Omental fat pad (tissue), 4 donors: Measurements from ENCODE around the gene NDUFB11. TPM values are rescaled to one million over a fixed set of nuclear protein-coding genes. Genes with fewer than 3 reads are reported as not detected.

ENCODE experiments used
- ATAC-seq: fragments of 150-250 bp; one replicate; pipeline ENCODE4 v1.9.1; 2016; ENCODE audit warnings: mild to moderate bottlenecking, moderate library complexity; ENCODE audit not compliant: low FRiP score
- DNase-seq: peaks from one replicate; pipeline ENCODE4 v3.0.0-alpha.2; 2019; ENCODE audit warnings: low spot score
- total RNA-seq, 4 donors: library from RNA; depleted of rRNA; stranded (reverse); fragments of >200 nt; gene quantifications; one replicate each; pipeline ENCODE4 v1.1.0, GENCODE V29; 2016
- TF ChIP-seq, protein P1 (sequence below), 3 donors: fragments of 450-650 bp; IDR thresholded peaks; one replicate each; pipeline ENCODE4 v1.5.1; 2016 to 2017; ENCODE audit warnings: antibody characterized with exemption in 3 of 3, mild to moderate bottlenecking in 3 of 3, moderate library complexity in 2 of 3

The NDUFB11 gene
- total RNA-seq, 4 donors from 2014 or later = 37.7 to 63.2 (median 41.6) TPM

DNA sequence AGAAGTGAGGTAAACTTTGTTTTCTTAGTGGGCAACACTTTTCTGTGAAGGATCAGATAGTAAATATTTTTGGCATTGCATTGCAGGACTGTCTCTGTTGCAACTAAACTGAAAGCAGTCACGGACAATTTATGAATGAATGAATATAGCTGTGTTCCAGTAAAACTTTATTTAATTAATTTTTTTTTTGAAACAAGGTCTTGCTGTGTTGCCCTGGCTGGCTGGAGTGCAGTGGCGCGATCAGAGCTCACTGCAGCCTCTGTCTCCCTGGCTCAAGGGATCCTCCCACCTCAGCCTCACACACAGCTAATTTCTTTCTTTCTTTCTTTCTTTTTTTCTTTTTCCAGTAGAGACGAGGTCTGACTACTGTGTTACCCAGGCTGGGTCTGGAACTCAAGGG is 16.3 kb upstream of the NDUFB11 start:
- ATAC-seq (no peak), DNase-seq (no peak)
- TF ChIP-seq, protein P1, sequence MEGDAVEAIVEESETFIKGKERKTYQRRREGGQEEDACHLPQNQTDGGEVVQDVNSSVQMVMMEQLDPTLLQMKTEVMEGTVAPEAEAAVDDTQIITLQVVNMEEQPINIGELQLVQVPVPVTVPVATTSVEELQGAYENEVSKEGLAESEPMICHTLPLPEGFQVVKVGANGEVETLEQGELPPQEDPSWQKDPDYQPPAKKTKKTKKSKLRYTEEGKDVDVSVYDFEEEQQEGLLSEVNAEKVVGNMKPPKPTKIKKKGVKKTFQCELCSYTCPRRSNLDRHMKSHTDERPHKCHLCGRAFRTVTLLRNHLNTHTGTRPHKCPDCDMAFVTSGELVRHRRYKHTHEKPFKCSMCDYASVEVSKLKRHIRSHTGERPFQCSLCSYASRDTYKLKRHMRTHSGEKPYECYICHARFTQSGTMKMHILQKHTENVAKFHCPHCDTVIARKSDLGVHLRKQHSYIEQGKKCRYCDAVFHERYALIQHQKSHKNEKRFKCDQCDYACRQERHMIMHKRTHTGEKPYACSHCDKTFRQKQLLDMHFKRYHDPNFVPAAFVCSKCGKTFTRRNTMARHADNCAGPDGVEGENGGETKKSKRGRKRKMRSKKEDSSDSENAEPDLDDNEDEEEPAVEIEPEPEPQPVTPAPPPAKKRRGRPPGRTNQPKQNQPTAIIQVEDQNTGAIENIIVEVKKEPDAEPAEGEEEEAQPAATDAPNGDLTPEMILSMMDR (IDR thresholded peaks at IDR 0.05) = no peak

DNA sequence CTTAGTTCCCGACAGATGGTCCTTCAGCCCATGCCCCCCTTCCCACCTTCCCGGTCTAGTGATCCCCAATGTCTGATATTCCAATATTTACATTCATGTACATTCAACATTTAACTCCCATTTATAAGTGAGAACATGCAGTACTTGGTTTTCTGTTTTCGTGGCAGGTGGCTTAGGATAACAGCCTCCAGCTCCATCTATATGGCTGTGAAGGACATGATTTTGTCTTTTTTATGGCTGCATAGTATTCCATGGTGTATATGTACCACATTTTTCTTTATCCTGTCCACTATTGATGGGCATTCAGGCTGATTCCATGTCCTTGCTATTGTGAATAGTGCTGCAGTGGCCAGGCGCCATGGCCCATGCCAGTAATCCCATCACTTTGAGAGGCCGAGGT is 14.3 kb upstream of the NDUFB11 start:
- DNase-seq (no peak), ATAC-seq (no peak)
- TF ChIP-seq, protein P1 (IDR thresholded peaks at IDR 0.05) = no peak

DNA sequence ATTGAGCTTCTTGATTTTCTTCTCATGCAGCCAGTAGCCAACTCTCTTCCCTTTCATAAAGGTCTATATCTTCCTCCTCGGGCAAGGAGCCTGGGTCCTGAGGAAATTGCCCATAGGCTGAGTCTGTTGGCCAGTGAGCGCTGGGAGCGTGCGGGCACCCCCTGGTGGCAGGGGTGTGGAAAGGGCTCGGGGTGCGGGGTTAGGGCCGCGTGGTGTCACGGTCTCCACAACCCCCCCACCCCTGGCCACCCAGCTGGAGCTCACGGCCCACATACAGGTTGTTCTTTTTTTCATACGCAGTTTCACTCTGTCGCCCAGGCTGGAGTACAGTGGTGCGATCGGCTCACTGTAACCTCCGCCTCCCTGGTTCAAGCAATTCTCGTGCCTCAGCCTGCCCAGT is 13.6 kb upstream of the NDUFB11 start:
- ATAC-seq (no peak), DNase-seq (no peak)
- TF ChIP-seq, protein P1 (IDR thresholded peaks at IDR 0.05) = no peak

DNA sequence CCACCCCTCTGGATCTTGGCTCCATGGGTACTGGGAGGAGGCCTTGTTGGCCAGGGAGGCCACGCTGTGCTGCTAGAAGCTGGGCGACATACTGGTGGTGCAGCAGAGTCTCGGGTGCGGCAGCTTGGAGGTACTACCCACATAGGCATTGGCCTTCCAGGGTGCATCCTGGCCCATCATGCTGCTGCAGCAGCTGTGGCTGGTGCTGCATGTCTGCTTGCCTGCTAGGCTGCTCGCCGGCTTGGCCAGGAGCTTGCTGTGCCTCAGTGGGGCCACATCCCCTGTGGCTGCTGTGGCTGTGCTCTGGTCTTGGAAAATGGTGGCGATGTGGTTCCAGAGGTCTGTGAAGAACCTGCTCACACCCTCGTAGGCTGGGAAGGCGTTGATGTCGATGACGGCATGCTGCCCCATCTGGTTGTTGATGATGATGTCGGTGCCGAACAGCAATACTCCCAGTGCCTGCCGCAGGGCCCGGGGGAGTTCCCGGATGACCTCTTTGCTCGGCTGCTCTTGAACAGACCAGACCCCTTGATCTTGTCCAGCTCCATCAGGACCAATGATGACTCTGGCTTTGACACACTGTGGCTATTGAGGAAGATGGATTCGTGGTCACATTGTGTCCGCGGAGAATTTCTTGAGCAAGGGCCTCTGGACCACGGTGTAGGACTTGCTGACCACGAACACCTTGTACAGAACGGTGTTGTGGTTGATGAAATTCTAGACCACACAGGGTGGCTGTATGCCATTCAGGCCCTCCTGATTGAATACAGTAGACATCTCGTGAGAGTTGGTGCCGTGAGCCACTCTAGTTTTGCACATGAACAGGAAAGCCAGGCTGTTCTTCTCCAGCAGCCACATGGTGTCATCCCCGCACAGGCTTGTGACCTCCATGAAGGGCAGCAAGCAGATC is 12.4 kb upstream of the NDUFB11 start:
- ATAC-seq (no peak), DNase-seq (no peak)
- TF ChIP-seq, protein P1 (IDR thresholded peaks at IDR 0.05) = no peak

DNA sequence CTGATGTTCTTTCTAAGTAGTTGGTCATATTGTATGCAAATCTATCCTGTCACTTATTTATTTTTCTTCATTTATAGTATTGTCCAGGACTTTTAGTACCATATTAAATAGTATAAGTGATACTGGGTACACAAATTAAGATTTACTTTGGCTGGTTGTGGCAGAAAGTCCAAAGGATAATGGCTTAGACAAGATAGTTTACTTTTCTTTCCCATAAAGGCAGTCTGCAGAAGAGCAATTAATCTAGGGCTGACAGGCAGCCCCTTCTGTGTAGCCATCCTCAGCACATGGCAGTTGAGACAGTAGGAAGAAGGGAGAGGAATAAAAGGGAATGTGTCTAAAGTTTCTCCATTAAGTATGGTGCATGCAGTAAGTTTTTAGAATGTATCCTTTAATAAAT is 6.9 kb upstream of the NDUFB11 start:
- no peak for DNase-seq
- ATAC-seq = no peak
- TF ChIP-seq, protein P1 (IDR thresholded peaks at IDR 0.05) = no peak

DNA sequence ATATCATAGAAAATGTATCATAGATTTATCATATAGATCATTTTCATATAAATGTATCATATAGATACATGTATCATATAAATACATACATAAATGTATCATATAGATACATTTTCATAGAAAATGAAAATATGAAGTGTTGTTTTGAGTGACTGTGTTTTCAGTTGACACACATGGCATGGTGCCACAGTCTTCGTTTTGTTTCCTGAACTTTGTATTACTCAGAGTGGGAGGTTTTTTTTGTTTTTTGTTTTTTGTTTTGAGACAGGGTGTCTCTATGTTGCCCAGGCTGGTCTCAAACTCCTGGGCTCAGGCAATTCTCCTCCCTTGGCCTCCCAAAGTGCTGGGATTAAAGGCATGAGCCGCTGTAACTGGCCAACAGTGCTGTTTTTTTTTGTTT is 4.4 kb upstream of the NDUFB11 start:
- no peak for DNase-seq
- ATAC-seq = no peak

More for the DNA sequence above, 4.4 kb upstream of the NDUFB11 start:
- TF ChIP-seq, protein P1 (IDR thresholded peaks at IDR 0.05) = no peak
